Inflammatory macrophage treated with lipopolysaccharide for 4 hours (primary cell): ENCODE data around the gene PNLDC1.
"Not testable (repeated sequence)": the region's sequence is repeated elsewhere in the genome, so short reads cannot be mapped to it uniquely, and the experiment has no call there.

Experiments used
- DNase-seq: peaks from one replicate; pipeline ENCODE4 v3.0.0-alpha.2; 2020

The PNLDC1 gene

GRCh38 chr6:159788276-159788675 is 11.8 kb upstream of the PNLDC1 start:
- DNase-seq, result no peak

GRCh38 chr6:159788753-159789376 is 11.2 kb upstream of the PNLDC1 start:
- DNase-seq, result peak; percentile 52

- DNase-seq, result peak; percentile 100
Measured at GRCh38 chr6:159789377-159790148, 10.5 kb upstream of the PNLDC1 start, which contains the start of gene TCP1. TCP1 (minus strand) TSS chr6:159789602; CDS start chr6:159789468, 134 bp downstream.

- DNase-seq, result peak; percentile 97
Measured at GRCh38 chr6:159790149-159790955, 9.7 kb upstream of the PNLDC1 start, which contains the start of gene MRPL18. MRPL18 (plus strand) TSS chr6:159790467; CDS start chr6:159790588, 121 bp downstream.

GRCh38 chr6:159790956-159791598 is 9.0 kb upstream of the PNLDC1 start:
- DNase-seq, result peak; percentile 36

GRCh38 chr6:159794976-159795375 is 5.1 kb upstream of the PNLDC1 start:
- not testable (repeated sequence) for DNase-seq

GRCh38 chr6:159797554-159797953 is 2.5 kb upstream of the PNLDC1 start:
- DNase-seq, result no peak

GRCh38 chr6:159801935-159802334 is 1.9 kb downstream of the PNLDC1 start:
- DNase-seq, result peak; percentile 28

- DNase-seq, result no peak
Measured at GRCh38 chr6:159804504-159804903, 4.4 kb downstream of the PNLDC1 start.

GRCh38 chr6:159805440-159806020 is 5.5 kb downstream of the PNLDC1 start:
- DNase-seq, result no peak

- no peak for DNase-seq
Measured at GRCh38 chr6:159806021-159806458, 6.0 kb downstream of the PNLDC1 start.

- no peak for DNase-seq
Measured at GRCh38 chr6:159807150-159807858, 7.2 kb downstream of the PNLDC1 start.

- DNase-seq, result no peak
Measured at GRCh38 chr6:159808647-159809046, 8.6 kb downstream of the PNLDC1 start.

GRCh38 chr6:159809149-159809548 is 9.1 kb downstream of the PNLDC1 start:
- DNase-seq, result no peak

- DNase-seq, result no peak
Measured at GRCh38 chr6:159813781-159814180, 13.7 kb downstream of the PNLDC1 start.

GRCh38 chr6:159815410-159815809 is 15.3 kb downstream of the PNLDC1 start:
- DNase-seq, result no peak

GRCh38 chr6:159816775-159817174 is 16.7 kb downstream of the PNLDC1 start:
- DNase-seq, result not testable (repeated sequence)

GRCh38 chr6:159817951-159818739 is 18.1 kb downstream of the PNLDC1 start:
- DNase-seq, result peak; percentile 18

GRCh38 chr6:159819098-159819497 is 19.0 kb downstream of the PNLDC1 start:
- no peak for DNase-seq

GRCh38 chr6:159819932-159820640 is 20.0 kb downstream of the PNLDC1 start:
- peak; percentile 8 for DNase-seq
